ENCODE data around the gene ZNF700.
"Not testable (repeated sequence)": the region's sequence is repeated elsewhere in the genome, so short reads cannot be mapped to it uniquely, and the experiment has no call there.

The ZNF700 gene

DNA sequence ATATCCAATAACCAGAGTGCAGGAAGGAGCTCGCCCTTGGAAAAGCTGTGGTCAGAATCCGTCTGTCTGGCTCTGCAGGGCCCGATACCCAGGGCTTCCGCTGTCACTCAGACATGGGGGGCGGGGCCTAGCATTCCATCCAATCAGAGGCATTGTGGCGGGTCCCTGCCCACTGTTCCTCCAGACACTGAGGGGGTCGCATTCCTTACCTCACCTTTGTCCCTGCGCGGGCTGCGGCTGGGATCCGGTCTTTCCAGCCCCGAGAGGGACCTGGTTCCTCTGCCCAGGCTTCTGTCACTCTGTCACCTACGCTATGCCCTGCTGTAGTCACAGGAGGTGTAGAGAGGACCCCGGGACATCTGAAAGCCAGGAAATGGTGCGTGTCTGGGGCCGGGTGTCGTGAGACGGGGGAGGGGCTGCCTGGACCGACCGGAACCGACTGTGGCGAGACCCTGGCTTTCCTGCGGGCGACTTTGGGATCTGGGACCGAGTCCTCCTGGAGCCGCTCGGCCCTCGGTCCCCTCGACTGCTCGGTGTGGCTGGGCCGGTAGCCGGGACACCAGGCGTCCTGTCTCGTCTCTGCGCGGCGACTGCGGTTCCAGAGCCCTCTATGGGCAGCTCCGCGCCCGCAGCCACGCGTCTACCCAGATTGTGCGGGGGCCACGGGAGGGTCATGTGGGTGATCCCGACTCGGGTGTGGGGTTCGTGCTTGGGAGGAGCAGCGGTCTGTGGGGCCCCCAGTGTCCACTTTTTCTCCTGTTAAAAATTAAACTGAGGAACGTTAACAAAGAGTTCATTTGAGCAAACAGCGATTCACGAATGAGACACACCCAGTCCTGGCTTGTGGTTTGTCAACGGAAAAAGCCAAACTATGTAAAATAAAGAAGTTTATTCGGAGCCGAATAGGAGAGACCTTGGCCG lies 37.0 kb upstream of the ZNF700 start, which contains the start of gene ZNF69:
ZNF69 (plus strand) TSS at position 172 of the 921 bp plus-strand sequence; CDS start at position 314, 142 bp downstream.
- DNase-seq (ENCODE audit: extremely low spot score), result peak; percentile 73
- CTCF ChIA-PET, result interaction anchor here (0.9 to 1.8 kb wide), 3 partner anchors 9 to 172 kb away, joined by 3 to 4 read pairs (median 4); partner anchors contain the start of gene ZNF491
- TF ChIP-seq, protein P1, sequence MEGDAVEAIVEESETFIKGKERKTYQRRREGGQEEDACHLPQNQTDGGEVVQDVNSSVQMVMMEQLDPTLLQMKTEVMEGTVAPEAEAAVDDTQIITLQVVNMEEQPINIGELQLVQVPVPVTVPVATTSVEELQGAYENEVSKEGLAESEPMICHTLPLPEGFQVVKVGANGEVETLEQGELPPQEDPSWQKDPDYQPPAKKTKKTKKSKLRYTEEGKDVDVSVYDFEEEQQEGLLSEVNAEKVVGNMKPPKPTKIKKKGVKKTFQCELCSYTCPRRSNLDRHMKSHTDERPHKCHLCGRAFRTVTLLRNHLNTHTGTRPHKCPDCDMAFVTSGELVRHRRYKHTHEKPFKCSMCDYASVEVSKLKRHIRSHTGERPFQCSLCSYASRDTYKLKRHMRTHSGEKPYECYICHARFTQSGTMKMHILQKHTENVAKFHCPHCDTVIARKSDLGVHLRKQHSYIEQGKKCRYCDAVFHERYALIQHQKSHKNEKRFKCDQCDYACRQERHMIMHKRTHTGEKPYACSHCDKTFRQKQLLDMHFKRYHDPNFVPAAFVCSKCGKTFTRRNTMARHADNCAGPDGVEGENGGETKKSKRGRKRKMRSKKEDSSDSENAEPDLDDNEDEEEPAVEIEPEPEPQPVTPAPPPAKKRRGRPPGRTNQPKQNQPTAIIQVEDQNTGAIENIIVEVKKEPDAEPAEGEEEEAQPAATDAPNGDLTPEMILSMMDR (IDR thresholded peaks at IDR 0.05; ENCODE audit: control extremely low read depth, extremely low read depth, low read depth, missing control alignments), result peak; percentile 25

DNA sequence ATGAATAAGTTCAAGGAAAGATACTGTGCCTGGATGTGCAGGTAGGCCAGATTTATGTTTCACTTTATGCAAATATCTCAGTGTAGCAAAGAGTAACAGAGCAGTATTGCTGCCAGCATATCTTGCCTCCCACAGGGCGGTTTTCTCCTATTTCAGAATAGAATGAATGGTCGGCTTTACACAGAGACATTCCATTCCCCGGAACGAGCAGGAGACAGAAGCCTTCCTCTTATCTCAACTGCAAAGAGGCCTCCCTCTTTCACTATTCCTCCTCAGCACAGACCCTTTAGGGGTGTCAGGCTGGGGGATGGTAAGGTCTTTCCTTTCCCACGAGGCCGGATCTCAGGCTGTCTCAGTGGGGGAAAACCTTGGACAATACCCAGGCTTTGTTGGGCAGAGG lies 35.0 kb upstream of the ZNF700 start:
- POLR2A ChIA-PET; CTCF ChIA-PET; DNase-seq (ENCODE audit: extremely low spot score): not testable (repeated sequence)

More for the DNA sequence above, 37.0 kb upstream of the ZNF700 start, which contains the start of gene ZNF69:
- POLR2A ChIA-PET, result no interaction called here

DNA sequence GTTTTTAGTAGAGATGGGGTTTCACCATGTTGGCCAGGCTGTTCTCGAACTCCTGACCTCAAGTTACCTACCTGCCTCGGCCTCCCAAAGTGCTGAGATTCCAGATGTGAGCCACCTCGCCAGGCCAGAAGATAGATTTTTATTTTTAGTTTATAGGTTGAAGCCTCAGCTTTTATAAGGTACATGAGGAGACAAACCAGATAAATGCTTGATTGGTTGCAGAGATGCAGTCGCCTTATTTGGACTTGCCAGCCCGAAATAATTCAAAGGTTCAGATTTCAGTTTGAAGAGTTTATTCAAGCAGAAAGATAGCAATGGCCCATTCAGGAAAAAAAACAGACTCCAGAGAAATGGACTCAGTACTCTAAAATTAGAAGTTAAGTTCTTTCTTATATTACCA lies 34.3 kb upstream of the ZNF700 start:
- CTCF ChIA-PET, result interaction anchor here (1.0 to 1.9 kb wide), 2 partner anchors 11 to 16 kb away, joined by 3 to 4 read pairs; no protein-coding TSS in a partner anchor
- TF ChIP-seq, protein P1 (IDR thresholded peaks at IDR 0.05; ENCODE audit: control extremely low read depth, extremely low read depth, low read depth, missing control alignments), result no peak

DNA sequence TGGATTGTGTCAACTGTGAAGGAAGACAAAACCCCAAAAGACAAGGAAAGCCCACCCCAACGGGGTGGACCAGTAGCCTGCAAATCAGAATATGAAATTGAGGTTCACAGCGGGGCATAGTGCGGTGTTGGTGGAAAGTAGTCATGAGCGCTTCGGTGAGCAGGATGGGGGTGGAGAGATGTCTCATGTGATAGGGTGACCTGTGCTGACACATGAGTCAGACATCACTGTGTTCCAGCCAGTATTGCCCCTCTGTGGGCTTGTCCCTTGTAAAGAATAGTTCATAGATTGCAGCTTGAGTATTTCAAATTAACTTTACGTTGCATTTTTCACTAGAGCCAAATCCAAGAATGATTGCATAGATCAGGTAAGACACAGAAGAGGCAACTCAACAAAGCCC lies 30.1 kb upstream of the ZNF700 start:
- TF ChIP-seq, protein P1 (IDR thresholded peaks at IDR 0.05; ENCODE audit: control extremely low read depth, extremely low read depth, low read depth, missing control alignments), result no peak
- ChIA-PET CTCF (no interaction called here), POLR2A (no interaction called here)
- DNase-seq (ENCODE audit: extremely low spot score), result no peak

More for the DNA sequence above, 34.3 kb upstream of the ZNF700 start:
- POLR2A ChIA-PET, result no interaction called here
- DNase-seq (ENCODE audit: extremely low spot score), result no peak

DNA sequence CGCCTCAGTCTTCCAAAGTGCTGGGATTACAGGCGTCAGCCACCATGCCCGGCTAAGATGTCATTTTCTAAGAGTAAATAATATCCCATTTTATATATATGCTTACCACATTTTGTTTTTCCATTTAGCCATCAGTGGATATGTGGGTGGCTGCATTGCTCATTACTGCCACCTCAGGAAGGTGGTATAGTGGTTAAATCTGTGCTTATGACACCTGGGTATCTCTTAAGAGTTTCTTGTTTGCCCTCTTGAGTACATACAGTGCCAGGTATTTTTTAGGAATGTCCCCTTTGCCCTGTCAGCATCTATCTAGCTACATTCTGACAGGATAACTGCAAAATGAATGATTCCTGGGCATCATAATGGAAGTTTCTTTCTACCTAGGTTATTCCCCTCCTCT lies 22.7 kb upstream of the ZNF700 start:
- TF ChIP-seq, protein P1 (IDR thresholded peaks at IDR 0.05; ENCODE audit: control extremely low read depth, extremely low read depth, low read depth, missing control alignments), result no peak
- ChIA-PET CTCF (no interaction called here), POLR2A (no interaction called here)
- no peak for DNase-seq (ENCODE audit: extremely low spot score)

DNA sequence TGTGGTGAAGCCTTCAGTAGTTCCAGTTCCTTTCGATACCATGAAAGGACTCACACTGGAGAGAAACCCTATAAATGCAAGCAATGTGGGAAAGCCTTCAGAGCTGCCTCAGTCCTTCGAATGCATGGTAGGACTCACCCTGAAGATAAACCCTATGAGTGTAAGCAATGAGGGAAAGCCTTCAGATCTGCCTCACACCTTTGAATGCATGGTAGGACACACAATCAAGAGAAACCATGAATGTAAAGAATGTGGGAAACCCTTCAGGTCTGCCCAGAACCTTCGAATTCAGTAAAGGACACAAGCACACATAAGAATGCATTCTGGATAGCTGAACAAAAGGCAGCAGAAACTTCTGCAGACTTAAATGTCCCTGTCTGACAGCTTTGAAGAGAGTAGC lies 19.0 kb upstream of the ZNF700 start:
- ChIA-PET CTCF (interaction anchor here (1.0 kb wide), 1 partner anchor 15 kb away, joined by 3 read pairs; no protein-coding TSS in a partner anchor), POLR2A (no interaction called here)
- TF ChIP-seq, protein P1 (IDR thresholded peaks at IDR 0.05; ENCODE audit: control extremely low read depth, extremely low read depth, low read depth, missing control alignments), result no peak
- no peak for DNase-seq (ENCODE audit: extremely low spot score)

DNA sequence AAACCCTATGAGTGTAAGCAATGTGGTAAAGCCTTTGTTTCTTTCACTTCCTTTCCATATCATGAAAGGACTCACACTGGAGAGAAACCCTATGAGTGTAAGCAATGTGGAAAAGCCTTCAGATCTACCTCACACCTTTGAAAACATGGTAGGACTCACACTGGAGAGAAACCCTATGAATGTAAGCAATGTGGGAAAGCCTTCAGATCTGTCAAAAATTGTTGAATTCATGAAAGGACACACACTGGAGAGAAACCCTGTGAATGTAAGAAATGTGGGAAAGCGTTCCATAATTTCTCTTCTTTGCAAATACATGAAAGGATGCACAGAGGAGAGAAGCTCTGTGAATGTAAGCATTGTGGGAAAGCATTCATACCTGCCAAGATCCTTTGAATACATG lies 13.0 kb upstream of the ZNF700 start:
- DNase-seq (ENCODE audit: extremely low spot score); POLR2A ChIA-PET: not testable (repeated sequence)
- CTCF ChIA-PET, result interaction anchor here (1.3 kb wide), 1 partner anchor 12 kb away, joined by 4 read pairs; no protein-coding TSS in a partner anchor

DNA sequence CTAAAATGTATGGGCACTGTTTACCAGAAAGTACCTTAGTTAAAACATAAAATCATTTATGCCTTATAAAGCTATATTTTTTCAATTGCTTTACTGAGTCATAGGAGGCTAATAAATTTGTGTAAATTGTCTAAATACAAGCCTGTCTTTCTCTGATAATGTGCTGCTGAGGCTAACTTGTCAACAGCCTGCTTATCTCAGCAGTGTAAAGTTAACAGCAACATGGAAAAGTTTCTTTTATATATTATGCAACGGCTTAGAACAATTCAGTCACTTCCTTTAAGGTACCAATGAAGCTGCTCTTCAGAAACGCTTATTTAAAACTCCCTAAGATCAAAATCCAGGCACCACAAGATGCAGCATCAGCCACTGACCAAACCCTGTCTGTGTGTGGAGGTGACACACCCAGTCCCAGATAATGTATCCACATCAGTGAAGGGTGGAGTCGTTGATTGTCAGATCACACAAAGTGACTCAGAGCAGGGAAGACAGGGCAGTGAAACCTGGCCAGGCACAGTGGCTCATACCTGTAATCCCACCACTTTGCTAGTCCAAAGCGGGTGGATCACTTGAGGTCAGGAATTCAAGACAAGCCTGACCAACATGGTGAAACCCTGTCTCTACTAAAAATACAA lies 10.4 kb upstream of the ZNF700 start:
- DNase-seq (ENCODE audit: extremely low spot score), result not testable (repeated sequence)
- CTCF ChIA-PET, result interaction anchor here (1.9 kb wide), 1 partner anchor 9 kb away, joined by 7 read pairs; no protein-coding TSS in a partner anchor

More for the DNA sequence above, 10.4 kb upstream of the ZNF700 start:
- POLR2A ChIA-PET, result not testable (repeated sequence)
